GM12891 (cell line): ENCODE data around the gene SLC39A13.

ENCODE experiments used
- DNase-seq: peaks from one replicate; pipeline ENCODE4 v3.0.0; 2011; ENCODE audit warnings: low spot score; ENCODE audit not compliant: insufficient read length
- FAIRE-seq: peaks from 2 replicates; lab custom pipeline; 2011; peaks lifted over from hg19 to GRCh38; lab: Jason Lieb, UNC
- PAX5 ChIP-seq: IDR thresholded peaks from 2 replicates; pipeline ENCODE4 v1.6.1; 2011; ENCODE audit warnings: low read length, moderate library complexity, mild to moderate bottlenecking; ENCODE audit not compliant: insufficient read depth, severe bottlenecking
- POLR2A ChIP-seq: IDR thresholded peaks from 2 replicates; pipeline ENCODE4 v1.6.1; 2011; ENCODE audit warnings: low read depth, low read length, control low read depth
- POLR2AphosphoS5 ChIP-seq: IDR thresholded peaks from 2 replicates; pipeline ENCODE4 v1.6.1; 2011; ENCODE audit warnings: low read depth, low read length, control low read depth
- POU2F2 ChIP-seq: IDR thresholded peaks from 2 replicates; pipeline ENCODE4 v1.6.1; 2011; ENCODE audit warnings: low read depth, mild to moderate bottlenecking, control low read depth, low read length, moderate library complexity
- SPI1 ChIP-seq: IDR thresholded peaks from 2 replicates; pipeline ENCODE4 v1.6.1; 2011; ENCODE audit warnings: low read depth, low read length, control low read depth
- TAF1 ChIP-seq: IDR thresholded peaks from 2 replicates; pipeline ENCODE4 v1.6.1; 2011; ENCODE audit warnings: low read depth, low read length, control low read depth

SLC39A13 gene

DNA sequence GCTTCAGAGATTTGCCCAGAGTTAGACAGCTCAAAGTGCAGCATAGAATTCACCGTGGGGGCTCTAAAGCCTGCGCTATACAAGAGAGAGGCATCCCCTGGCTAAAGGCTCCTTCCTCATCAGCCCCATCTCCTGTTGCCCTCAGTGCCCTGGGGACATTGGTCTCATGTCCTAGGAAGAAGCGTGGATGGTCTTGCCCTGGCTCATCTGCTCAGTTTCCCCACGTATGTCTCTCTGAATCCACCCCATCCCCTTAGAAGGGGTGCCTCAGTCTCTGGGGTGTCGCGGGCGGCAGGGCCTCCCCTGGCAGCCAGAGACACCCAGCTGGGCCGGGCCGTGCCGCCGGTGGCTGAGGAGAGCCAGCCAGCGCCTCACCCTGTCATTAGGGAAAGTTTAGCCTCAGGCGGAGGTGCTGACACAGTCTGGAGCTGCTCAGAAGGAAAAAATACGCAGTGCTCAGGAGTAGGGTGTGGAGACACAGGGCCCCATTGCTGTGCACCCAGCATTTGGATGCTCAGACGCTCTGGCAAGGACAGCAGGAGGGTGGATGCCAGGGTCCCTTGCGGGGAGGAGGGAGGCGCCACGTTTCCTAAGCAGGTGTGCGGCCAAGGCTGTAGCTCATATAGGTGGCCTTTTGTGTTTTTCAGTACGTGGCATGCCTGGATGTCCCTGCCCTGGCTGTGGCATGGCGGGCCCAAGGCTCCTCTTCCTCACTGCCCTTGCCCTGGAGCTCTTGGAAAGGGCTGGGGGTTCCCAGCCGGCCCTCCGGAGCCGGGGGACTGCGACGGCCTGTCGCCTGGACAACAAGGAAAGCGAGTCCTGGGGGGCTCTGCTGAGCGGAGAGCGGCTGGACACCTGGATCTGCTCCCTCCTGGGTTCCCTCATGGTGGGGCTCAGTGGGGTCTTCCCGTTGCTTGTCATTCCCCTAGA is 1.3 kb downstream of the SLC39A13 start:
- DNase-seq (no peak), FAIRE-seq (no peak)
- TF ChIP-seq TAF1 (no peak), PAX5 (no peak), POLR2AphosphoS5 (no peak), SPI1 (no peak), POU2F2 (no peak), POLR2A (no peak)

DNA sequence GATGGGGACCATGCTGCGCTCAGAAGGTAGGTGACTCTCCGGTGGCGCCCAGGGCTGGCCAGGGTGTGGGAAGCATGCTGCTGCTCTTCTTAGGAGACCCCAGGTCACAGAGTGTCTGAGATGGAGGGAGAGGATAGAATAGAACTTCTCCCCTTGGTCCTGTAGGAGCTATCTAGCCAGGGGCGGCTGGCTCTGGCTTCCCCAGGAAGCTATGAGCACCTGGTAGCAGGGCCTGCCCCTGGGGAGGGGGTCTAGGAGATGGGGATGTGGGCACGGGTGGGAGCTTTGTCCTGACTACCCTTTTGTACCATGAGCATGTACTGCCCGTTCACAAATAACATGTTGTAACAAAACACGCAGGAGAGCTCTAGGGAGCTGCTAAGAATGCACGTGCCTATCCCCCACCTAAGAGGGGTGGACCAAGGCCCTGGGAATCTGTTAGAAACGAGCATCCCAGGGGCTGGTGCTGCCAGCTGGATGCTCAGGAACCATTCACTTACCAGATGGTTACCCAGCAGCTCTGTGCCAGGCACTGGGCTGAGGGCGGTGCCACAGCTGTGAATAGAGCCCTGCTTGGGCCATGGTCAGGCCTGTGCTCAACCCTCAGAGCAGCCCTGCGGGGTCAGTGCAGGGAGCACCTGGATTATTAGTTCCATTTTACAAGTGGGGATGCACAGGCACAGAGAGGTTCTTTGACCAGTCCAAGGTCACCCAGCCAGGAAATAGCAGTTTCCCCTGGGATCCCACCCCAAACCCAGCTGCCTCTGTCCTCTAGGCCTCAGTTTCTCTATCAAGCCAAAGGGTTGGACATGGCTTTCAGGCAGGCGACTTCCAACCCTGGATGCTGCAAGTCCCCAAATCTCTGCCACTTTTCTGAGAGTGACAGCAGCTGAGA is 2.2 kb downstream of the SLC39A13 start:
- no peak for DNase-seq
- TF ChIP-seq SPI1, result no peak
- TF ChIP-seq TAF1, result no peak
- TF ChIP-seq POLR2AphosphoS5, result no peak
- no peak for TF ChIP-seq PAX5
- no peak for TF ChIP-seq POLR2A
- no peak for TF ChIP-seq POU2F2
- FAIRE-seq, result no peak

DNA sequence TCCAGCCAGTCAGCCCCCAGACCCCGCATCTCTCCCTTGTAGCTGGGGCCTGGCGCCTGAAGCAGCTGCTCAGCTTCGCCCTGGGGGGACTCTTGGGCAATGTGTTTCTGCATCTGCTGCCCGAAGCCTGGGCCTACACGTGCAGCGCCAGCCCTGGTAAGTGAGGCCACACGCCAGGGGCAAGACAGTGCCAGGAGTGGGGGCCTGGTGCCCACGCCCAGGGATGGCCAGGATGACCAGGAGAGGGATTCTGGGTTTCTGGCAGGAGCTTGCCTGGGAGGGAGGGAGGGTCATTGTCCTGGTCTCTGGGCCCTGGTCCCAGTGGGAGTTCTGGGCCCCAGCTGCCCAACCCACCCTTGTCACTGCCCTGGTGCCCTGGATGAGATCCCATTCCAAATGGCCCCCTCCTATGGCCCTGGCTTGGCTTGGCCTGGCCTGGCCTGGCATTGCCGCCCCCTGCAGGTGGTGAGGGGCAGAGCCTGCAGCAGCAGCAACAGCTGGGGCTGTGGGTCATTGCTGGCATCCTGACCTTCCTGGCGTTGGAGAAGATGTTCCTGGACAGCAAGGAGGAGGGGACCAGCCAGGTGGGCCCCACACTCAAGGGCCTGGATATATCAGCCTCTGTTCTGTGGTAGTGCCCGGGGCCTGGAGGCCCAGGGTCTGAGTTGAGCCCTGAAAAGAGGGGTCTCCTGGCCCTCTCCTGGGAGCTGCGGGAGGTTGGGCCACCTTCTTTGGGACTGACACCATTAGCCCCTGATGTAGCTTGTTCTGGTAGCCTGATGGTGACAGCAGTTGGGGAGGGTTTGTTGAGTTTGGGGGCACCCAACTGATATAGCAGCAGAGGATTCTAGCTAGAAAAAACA is 3.7 kb downstream of the SLC39A13 start:
- DNase-seq (no peak), FAIRE-seq (peak; percentile 94)
- no peak for TF ChIP-seq PAX5

DNA sequence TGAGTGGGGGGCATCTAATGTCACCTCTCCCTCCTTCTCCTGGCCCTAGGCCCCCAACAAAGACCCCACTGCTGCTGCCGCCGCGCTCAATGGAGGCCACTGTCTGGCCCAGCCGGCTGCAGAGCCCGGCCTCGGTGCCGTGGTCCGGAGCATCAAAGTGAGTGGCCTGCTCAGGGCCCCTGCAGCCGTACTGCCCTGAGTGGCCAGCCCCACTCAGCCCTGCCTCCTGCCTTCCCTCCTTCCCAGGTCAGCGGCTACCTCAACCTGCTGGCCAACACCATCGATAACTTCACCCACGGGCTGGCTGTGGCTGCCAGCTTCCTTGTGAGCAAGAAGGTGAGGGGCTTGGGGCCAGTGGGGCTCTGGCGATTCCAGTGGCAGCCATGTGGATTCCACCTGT is 5.0 kb downstream of the SLC39A13 start:
- TF ChIP-seq SPI1, result no peak
- TF ChIP-seq POLR2A, result no peak
- no peak for TF ChIP-seq POU2F2
- no peak for TF ChIP-seq TAF1
- no peak for TF ChIP-seq PAX5
- TF ChIP-seq POLR2AphosphoS5, result no peak
- DNase-seq, result no peak
- no peak for FAIRE-seq

DNA sequence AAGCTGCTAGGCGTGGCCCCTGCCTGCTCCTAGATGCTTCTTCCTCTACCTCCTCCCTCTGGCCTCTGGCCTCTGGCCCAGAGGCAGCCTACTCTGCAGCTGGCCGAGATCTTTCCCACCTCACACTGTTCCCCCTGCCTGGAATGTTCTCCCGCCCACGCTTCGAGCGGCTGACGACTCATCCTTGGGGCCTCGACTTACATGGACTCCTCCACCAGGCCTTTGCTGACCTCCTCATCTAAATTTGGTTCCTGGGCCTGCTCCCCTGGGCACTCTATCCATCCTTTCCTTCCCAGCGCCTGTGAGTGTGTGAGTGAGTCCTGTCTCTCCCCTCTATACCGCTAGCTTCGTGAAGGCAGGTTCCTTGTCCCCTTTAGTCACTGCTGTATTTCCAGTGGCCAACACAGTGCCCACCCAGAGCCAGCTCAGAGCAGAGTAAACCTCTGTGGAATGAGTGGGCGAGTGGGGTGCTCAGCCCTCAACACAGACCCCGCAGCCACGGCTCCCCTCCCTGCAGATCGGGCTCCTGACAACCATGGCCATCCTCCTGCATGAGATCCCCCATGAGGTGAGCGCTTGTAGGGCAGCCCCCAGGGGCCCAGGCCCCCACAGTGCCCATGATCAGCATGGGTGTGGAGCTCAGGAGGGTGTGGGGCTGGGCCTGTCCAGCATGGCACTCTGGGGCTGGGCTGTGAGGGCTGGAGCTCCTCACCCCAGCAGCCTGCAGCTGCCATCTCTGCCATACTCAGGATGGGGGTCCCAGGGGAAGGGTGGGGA is 5.7 kb downstream of the SLC39A13 start:
- FAIRE-seq (no peak), DNase-seq (no peak)
- TF ChIP-seq TAF1 (no peak), POLR2AphosphoS5 (no peak), PAX5 (no peak), POLR2A (no peak; the same call in 1 of the 2 replicates), SPI1 (no peak), POU2F2 (no peak)

DNA sequence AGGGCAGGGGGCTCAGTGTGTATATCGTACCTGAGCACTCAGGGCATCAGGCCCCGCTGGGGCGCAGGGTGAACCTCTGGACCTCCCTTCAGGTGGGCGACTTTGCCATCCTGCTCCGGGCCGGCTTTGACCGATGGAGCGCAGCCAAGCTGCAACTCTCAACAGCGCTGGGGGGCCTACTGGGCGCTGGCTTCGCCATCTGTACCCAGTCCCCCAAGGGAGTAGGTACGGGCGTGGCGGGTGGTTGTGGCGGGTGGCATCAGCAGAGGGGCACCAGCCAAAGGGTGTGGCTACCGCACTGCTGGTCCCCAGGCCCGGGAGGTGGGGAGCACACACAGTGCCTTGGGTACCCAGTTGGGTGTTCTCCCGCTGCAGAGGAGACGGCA is 6.3 kb downstream of the SLC39A13 start:
- FAIRE-seq (no peak), DNase-seq (no peak)
- TF ChIP-seq POU2F2 (no peak), TAF1 (no peak), POLR2A (no peak), PAX5 (no peak), POLR2AphosphoS5 (no peak), SPI1 (no peak)

DNA sequence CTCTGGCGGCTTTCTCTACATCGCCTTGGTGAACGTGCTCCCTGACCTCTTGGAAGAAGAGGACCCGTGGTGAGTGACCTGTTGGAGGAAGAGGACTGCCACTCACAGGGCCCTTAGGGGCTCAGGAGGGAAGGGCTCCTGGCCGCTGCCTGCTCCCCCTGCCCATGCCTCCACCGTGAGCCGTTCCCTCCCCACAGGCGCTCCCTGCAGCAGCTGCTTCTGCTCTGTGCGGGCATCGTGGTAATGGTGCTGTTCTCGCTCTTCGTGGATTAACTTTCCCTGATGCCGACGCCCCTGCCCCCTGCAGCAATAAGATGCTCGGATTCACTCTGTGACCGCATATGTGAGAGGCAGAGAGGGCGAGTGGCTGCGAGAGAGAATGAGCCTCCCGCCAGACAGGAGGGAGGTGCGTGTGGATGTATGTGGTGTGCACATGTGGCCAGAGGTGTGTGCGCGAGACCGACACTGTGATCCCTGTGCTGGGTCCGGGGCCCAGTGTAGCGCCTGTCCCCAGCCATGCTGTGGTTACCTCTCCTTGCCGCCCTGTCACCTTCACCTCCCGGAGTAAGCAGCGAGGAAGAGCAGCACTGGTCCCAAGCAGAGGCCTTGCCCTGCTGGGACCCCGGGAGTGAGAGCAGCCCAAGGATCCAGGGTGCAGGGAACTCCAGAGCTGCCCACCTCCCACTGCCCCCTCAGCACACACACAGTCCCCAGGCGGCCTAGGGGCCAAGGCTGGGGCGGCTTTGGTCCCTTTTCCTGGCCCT is 6.9 kb downstream of the SLC39A13 start:
- DNase-seq, result no peak
- no peak for FAIRE-seq
- no peak for TF ChIP-seq PAX5
- no peak for TF ChIP-seq POLR2AphosphoS5
- no peak for TF ChIP-seq SPI1
- no peak for TF ChIP-seq TAF1
- TF ChIP-seq POLR2A, result peak; percentile 56; the same call in 1 of the 2 replicates
- no peak for TF ChIP-seq POU2F2
